DOHH2 (cell line): ENCODE measurements around the gene STT3B.

Experiments used
- H3F3A ChIP-seq: fragments of 200-600 bp; sonication (generic), shearing (Covaris generic); 2 replicates; pipeline ENCODE4 v1.6.0; 2016; ENCODE audit warnings: antibody characterized with exemption, mild to moderate bottlenecking; ENCODE audit not compliant: control insufficient read depth, insufficient read depth
- H3K27ac ChIP-seq: fragments of 200-600 bp; sonication (generic); 2 replicates; pipeline ENCODE4 v1.5.1; 2014; ENCODE audit warnings: low read depth, mild to moderate bottlenecking, low read length, moderate library complexity
- H3K27me3 ChIP-seq: fragments of 200-600 bp; sonication (generic); 2 replicates; pipeline ENCODE4 v1.6.1; 2014; ENCODE audit warnings: mild to moderate bottlenecking, low read length, mixed read lengths; ENCODE audit not compliant: control insufficient read depth
- H3K36me3 ChIP-seq: fragments of 200-600 bp; sonication (generic); 2 replicates; pipeline ENCODE4 v1.6.1; 2014; ENCODE audit warnings: mild to moderate bottlenecking, low read length, moderate library complexity, mixed read lengths; ENCODE audit not compliant: control insufficient read depth
- H3K4me1 ChIP-seq: fragments of 200-600 bp; sonication (generic); 2 replicates; pipeline ENCODE4 v1.6.1; 2014; ENCODE audit warnings: mild to moderate bottlenecking, low read length, mixed read lengths; ENCODE audit not compliant: control insufficient read depth
- H3K4me2 ChIP-seq: fragments of 200-600 bp; sonication (generic); 2 replicates; pipeline ENCODE4 v1.6.0; 2014; ENCODE audit warnings: mild to moderate bottlenecking, low read length, moderate library complexity
- H3K4me3 ChIP-seq: fragments of 200-600 bp; sonication (generic); 2 replicates; pipeline ENCODE4 v1.5.1; 2014; ENCODE audit warnings: mild to moderate bottlenecking, low read length, mixed read lengths
- H3K79me2 ChIP-seq: fragments of 200-600 bp; sonication (generic); 2 replicates; pipeline ENCODE4 v1.6.1; 2014; ENCODE audit warnings: mild to moderate bottlenecking, low read length, mixed read lengths; ENCODE audit not compliant: control insufficient read depth
- H3K9me2 ChIP-seq: fragments of 200-600 bp; sonication (generic); replicated peaks from 2 replicates; pipeline ENCODE4 v1.6.1; 2014; ENCODE audit warnings: mild to moderate bottlenecking, low read length, mixed read lengths; ENCODE audit not compliant: control insufficient read depth
- H3K9me3 ChIP-seq: fragments of 200-600 bp; sonication (generic); 2 replicates; pipeline ENCODE4 v1.6.1; 2014; ENCODE audit warnings: antibody characterized with exemption, low read length, mixed read lengths; ENCODE audit not compliant: control insufficient read depth, insufficient read depth
- H4K20me1 ChIP-seq: fragments of 200-600 bp; sonication (generic); 2 replicates; pipeline ENCODE4 v1.6.0; 2014; ENCODE audit warnings: low read depth, mild to moderate bottlenecking, antibody characterized with exemption, low read length, moderate library complexity; ENCODE audit not compliant: control insufficient read depth, insufficient read depth
- EZH2phosphoT487 ChIP-seq: fragments of 200-600 bp; sonication (generic); IDR thresholded peaks from 2 replicates; pipeline ENCODE4 v1.6.1; 2017; ENCODE audit warnings: borderline replicate concordance, mild to moderate bottlenecking, antibody characterized with exemption, low read length, moderate library complexity, mixed read lengths
- TF ChIP-seq, protein P1 (sequence below): fragments of 200-600 bp; sonication (generic); IDR thresholded peaks from one replicate; pipeline ENCODE4 v1.5.1; 2014; ENCODE audit warnings: antibody characterized with exemption, mild to moderate bottlenecking, low read depth, low read length; ENCODE audit not compliant: poor library complexity, severe bottlenecking

STT3B gene

GRCh38 chr3:31577232-31577631 lies 44.5 kb downstream of the STT3B start:
- no peak overlapping the region for H3K4me2 ChIP-seq
- H3K4me1 ChIP-seq = peaks cover 21% of the 10 kb centered on the region
- H3K36me3 ChIP-seq = peaks cover 58% of the 10 kb centered on the region
- H3F3A ChIP-seq = peaks cover 13% of the 10 kb centered on the region
- no peaks in the 10 kb centered on the region; the same call in 1 of the 2 replicates for H4K20me1 ChIP-seq
- no peaks in the 10 kb centered on the region for H3K27me3 ChIP-seq
- TF ChIP-seq, protein P1, sequence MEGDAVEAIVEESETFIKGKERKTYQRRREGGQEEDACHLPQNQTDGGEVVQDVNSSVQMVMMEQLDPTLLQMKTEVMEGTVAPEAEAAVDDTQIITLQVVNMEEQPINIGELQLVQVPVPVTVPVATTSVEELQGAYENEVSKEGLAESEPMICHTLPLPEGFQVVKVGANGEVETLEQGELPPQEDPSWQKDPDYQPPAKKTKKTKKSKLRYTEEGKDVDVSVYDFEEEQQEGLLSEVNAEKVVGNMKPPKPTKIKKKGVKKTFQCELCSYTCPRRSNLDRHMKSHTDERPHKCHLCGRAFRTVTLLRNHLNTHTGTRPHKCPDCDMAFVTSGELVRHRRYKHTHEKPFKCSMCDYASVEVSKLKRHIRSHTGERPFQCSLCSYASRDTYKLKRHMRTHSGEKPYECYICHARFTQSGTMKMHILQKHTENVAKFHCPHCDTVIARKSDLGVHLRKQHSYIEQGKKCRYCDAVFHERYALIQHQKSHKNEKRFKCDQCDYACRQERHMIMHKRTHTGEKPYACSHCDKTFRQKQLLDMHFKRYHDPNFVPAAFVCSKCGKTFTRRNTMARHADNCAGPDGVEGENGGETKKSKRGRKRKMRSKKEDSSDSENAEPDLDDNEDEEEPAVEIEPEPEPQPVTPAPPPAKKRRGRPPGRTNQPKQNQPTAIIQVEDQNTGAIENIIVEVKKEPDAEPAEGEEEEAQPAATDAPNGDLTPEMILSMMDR = no peak
- TF ChIP-seq EZH2phosphoT487 = no peak
- H3K27ac ChIP-seq = no peak overlapping the region
- no peak overlapping the region for H3K4me3 ChIP-seq
- H3K79me2 ChIP-seq = peaks cover 94% of the 10 kb centered on the region
- H3K9me3 ChIP-seq = no peaks in the 10 kb centered on the region
- H3K9me2 ChIP-seq = no peaks in the 10 kb centered on the region

- H3K36me3 ChIP-seq = peaks cover 80% of the 10 kb centered on the region
- peaks cover 5% of the 10 kb centered on the region; the same call in 1 of the 2 replicates for H3K9me3 ChIP-seq
- no peaks in the 10 kb centered on the region for H4K20me1 ChIP-seq
- no peaks in the 10 kb centered on the region for H3K9me2 ChIP-seq
- H3K79me2 ChIP-seq = peaks cover 94% of the 10 kb centered on the region
- H3K4me3 ChIP-seq = no peak overlapping the region
- H3K4me1 ChIP-seq = 0 out of 2 replicates have a peak, but pooled peaks cover 2% of the 10 kb centered on the region
- no peak overlapping the region for H3K27ac ChIP-seq
- H3K4me2 ChIP-seq = no peak overlapping the region
- peaks cover 6% of the 10 kb centered on the region; the same call in 1 of the 2 replicates for H3F3A ChIP-seq
- TF ChIP-seq EZH2phosphoT487 = no peak
- TF ChIP-seq, protein P1 = no peak
- H3K27me3 ChIP-seq = no peaks in the 10 kb centered on the region
These were observed 47.1 kb downstream of the STT3B start for GRCh38 chr3:31579828-31580227.

- no peaks in the 10 kb centered on the region for H3K9me2 ChIP-seq
- TF ChIP-seq EZH2phosphoT487 = no peak
- TF ChIP-seq, protein P1 = no peak
- H3K27ac ChIP-seq = no peak overlapping the region
- H3K4me1 ChIP-seq = no peaks in the 10 kb centered on the region
- H4K20me1 ChIP-seq = no peaks in the 10 kb centered on the region
- H3F3A ChIP-seq = peaks cover 6% of the 10 kb centered on the region; the same call in 1 of the 2 replicates
- H3K27me3 ChIP-seq = no peaks in the 10 kb centered on the region
- no peak overlapping the region for H3K4me2 ChIP-seq
- H3K9me3 ChIP-seq = peaks cover 5% of the 10 kb centered on the region; the same call in 1 of the 2 replicates
- peaks cover 94% of the 10 kb centered on the region for H3K79me2 ChIP-seq
- H3K36me3 ChIP-seq = peaks cover 85% of the 10 kb centered on the region
- H3K4me3 ChIP-seq = no peak overlapping the region
These were observed 47.9 kb downstream of the STT3B start for GRCh38 chr3:31580645-31581044.

GRCh38 chr3:31581660-31582059 lies 48.9 kb downstream of the STT3B start:
- H3K4me2 ChIP-seq = no peak overlapping the region
- H3K36me3 ChIP-seq = peaks cover 85% of the 10 kb centered on the region
- no peaks in the 10 kb centered on the region for H3K4me1 ChIP-seq

More at GRCh38 chr3:31581660-31582059, 48.9 kb downstream of the STT3B start:
- Histone ChIP-seq H4K20me1 (no peaks in the 10 kb centered on the region), H3K27me3 (no peaks in the 10 kb centered on the region), H3K9me2 (no peaks in the 10 kb centered on the region), H3K27ac (no peak overlapping the region), H3K9me3 (peaks cover 5% of the 10 kb centered on the region; the same call in 1 of the 2 replicates), H3F3A (peaks cover 4% of the 10 kb centered on the region; the same call in 1 of the 2 replicates), H3K79me2 (peaks cover 94% of the 10 kb centered on the region), H3K4me3 (no peak overlapping the region)
- TF ChIP-seq, protein P1 = no peak
- no peak for TF ChIP-seq EZH2phosphoT487
